CD14-positive monocyte (primary cell): ENCODE data around the gene TMEM158. TPM values are rescaled to one million over a fixed set of nuclear protein-coding genes. Genes with fewer than 3 reads are reported as not detected.

Experiments used
- DNase-seq, 3 donors: peaks; one replicate each; pipeline ENCODE4 v3.0.0-alpha.2; 2011 to 2022
- H2AFZ ChIP-seq: 2 replicates; pipeline ENCODE4 v1.6.0; 2012; ENCODE audit warnings: mild to moderate bottlenecking, low read depth, low read length, inconsistent platforms; ENCODE audit not compliant: insufficient read depth, poor library complexity, severe bottlenecking
- H3K27ac ChIP-seq, 2 donors: 1 replicate in 1 of 2; 2 replicates in 1 of 2; pipeline ENCODE4 v1.5.1; 2012 to 2013; ENCODE audit warnings: low read length in 2 of 2, control low read depth in 1 of 2, inconsistent platforms in 1 of 2, low read depth in 1 of 2, mild to moderate bottlenecking in 1 of 2
- H3K27me3 ChIP-seq, 2 donors: one replicate each; pipeline versions ENCODE4 v1.6.0 to v1.6.1; 2011 to 2013; ENCODE audit warnings: low read length in 2 of 2; ENCODE audit not compliant: control insufficient read depth in 2 of 2, insufficient read depth in 2 of 2
- H3K36me3 ChIP-seq, 2 donors: replicated peaks in 1 of 2; 1 replicate in 1 of 2; 2 replicates in 1 of 2; pipeline versions ENCODE4 v1.5.1 to v1.6.1; 2012 to 2013; ENCODE audit warnings: low read length in 2 of 2, control low read depth in 1 of 2, inconsistent platforms in 1 of 2, mild to moderate bottlenecking in 1 of 2; ENCODE audit not compliant: insufficient read depth in 2 of 2, control insufficient read depth in 1 of 2
- H3K4me1 ChIP-seq, 2 donors: 1 replicate in 1 of 2; 2 replicates in 1 of 2; pipeline versions ENCODE4 v1.5.1 to v1.6.1; 2012 to 2013; ENCODE audit warnings: low read length in 2 of 2, control low read depth in 1 of 2, inconsistent platforms in 1 of 2, mild to moderate bottlenecking in 1 of 2, moderate library complexity in 1 of 2; ENCODE audit not compliant: insufficient read depth in 2 of 2, control insufficient read depth in 1 of 2
- H3K4me2 ChIP-seq: replicated peaks from 2 replicates; pipeline ENCODE3; 2012; ENCODE audit warnings: low read length, moderate library complexity, mild to moderate bottlenecking; ENCODE audit not compliant: poor library complexity, severe bottlenecking; ENCODE audit errors: extremely low read depth
- H3K4me3 ChIP-seq, 3 experiments: fragments of 200-600 bp in 1 of 3; sonication (generic) in 1 of 3; replicated peaks in 1 of 3; 1 replicate in 2 of 3; 2 replicates in 1 of 3; pipeline ENCODE4 v1.5.1; 2011 to 2013; ENCODE audit warnings: low read length in 3 of 3, mild to moderate bottlenecking in 3 of 3, control low read depth in 2 of 3, low read depth in 2 of 3, inconsistent platforms in 1 of 3, moderate library complexity in 1 of 3
- H3K79me2 ChIP-seq: 2 replicates; pipeline ENCODE4 v1.6.0; 2012; ENCODE audit warnings: mild to moderate bottlenecking, control low read depth, inconsistent platforms, low read length, moderate library complexity; ENCODE audit not compliant: insufficient read depth
- H3K9ac ChIP-seq: 2 replicates; pipeline ENCODE4 v1.6.0; 2017; ENCODE audit warnings: low read length, mild to moderate bottlenecking; ENCODE audit not compliant: insufficient read depth, poor library complexity, severe bottlenecking
- H3K9me3 ChIP-seq, 2 donors: replicated peaks in 1 of 2; 1 replicate in 1 of 2; 2 replicates in 1 of 2; pipeline versions ENCODE4 v1.5.1 to v1.6.1; 2012 to 2013; ENCODE audit warnings: low read length in 2 of 2, control low read depth in 1 of 2; ENCODE audit not compliant: control insufficient read depth in 1 of 2, insufficient read depth in 1 of 2
- H4K20me1 ChIP-seq: 2 replicates; pipeline ENCODE4 v1.6.0; 2012; ENCODE audit warnings: mild to moderate bottlenecking, low read length, control low read depth, moderate library complexity; ENCODE audit not compliant: insufficient read depth
- H3K27ac Mint-ChIP-seq, 7 donors: one replicate each; pipeline ENCODE4 v1.8.0; 2020; ENCODE audit warnings: mild to moderate bottlenecking in 7 of 7, mixed read lengths in 7 of 7, moderate library complexity in 6 of 7, inconsistent platforms in 2 of 7
- H3K27me3 Mint-ChIP-seq, 3 donors: one replicate each; pipeline ENCODE4 v1.8.0; 2021 to 2022; ENCODE audit warnings: low read depth in 3 of 3, mild to moderate bottlenecking in 3 of 3, mixed read lengths in 3 of 3, moderate library complexity in 3 of 3, inconsistent platforms in 1 of 3
- H3K36me3 Mint-ChIP-seq, 2 donors: one replicate each; pipeline ENCODE4 v1.8.0; 2020; ENCODE audit warnings: mixed read lengths in 2 of 2, inconsistent platforms in 1 of 2, mild to moderate bottlenecking in 1 of 2
- H3K4me1 Mint-ChIP-seq: one replicate; pipeline ENCODE4 v1.8.0; 2020; ENCODE audit warnings: mild to moderate bottlenecking, mixed read lengths
- H3K4me3 Mint-ChIP-seq, 2 donors: one replicate each; pipeline ENCODE4 v1.8.0; 2020; ENCODE audit warnings: mild to moderate bottlenecking in 2 of 2, mixed read lengths in 2 of 2, moderate library complexity in 1 of 2
- H3K9me3 Mint-ChIP-seq, 7 donors: one replicate each; pipeline ENCODE4 v1.8.0; 2020 to 2022; ENCODE audit warnings: mixed read lengths in 7 of 7, mild to moderate bottlenecking in 6 of 7, moderate library complexity in 6 of 7, inconsistent platforms in 2 of 7
- CTCF ChIP-seq: fragments of 200-600 bp; IDR thresholded peaks from one replicate; pipeline ENCODE4 v1.8.0; 2022; ENCODE audit warnings: antibody characterized with exemption, mild to moderate bottlenecking
- WGBS: methylation state at CpG from one replicate; pipeline ENCODE4 v1.1.5; 2013; ENCODE audit warnings: missing lambda C conversion rate; ENCODE audit not compliant: insufficient coverage; 5-methylcytosine and 5-hydroxymethylcytosine counted together
- intact Hi-C, 2 donors: fragments of 100-400 bp; cut with micrococcal nuclease; formaldehyde crosslinking; loops; one replicate each; pipeline versions ENCODE4 v1.15.0 to v1.15.1; 2023
- polyA plus RNA-seq, 3 donors: library from polyadenylated mRNA; depleted of rRNA in 1 of 3; unstranded in 2 of 3; stranded (reverse) in 1 of 3; fragments of 300-500 nt in 2 of 3; fragments of >200 nt in 1 of 3; fragmentation: Illumina TruSeq in 2 of 3; gene quantifications; 1 replicate in 2 of 3; 2 replicates in 1 of 3; pipeline ENCODE4 v1.2.3, GENCODE V29; 2012 to 2021

The TMEM158 gene
- polyA plus RNA-seq, 3 donors: 0.19 to 0.88 TPM; not detected in 1

- Histone ChIP-seq H3K4me1 (no peaks in the 10 kb centered on the region), H3K4me3 (no peak overlapping the region), H3K27me3 (no peaks in the 10 kb centered on the region), H3K9me3 (no peaks in the 10 kb centered on the region), H3K4me2 (no peak overlapping the region), H4K20me1 (no peaks in the 10 kb centered on the region), H2AFZ (no peak overlapping the region), H3K79me2 (no peaks in the 10 kb centered on the region), H3K9ac (no peak overlapping the region), H3K27ac (no peak overlapping the region), H3K36me3 (no peaks in the 10 kb centered on the region)
- peaks cover 4 to 5% (median 4%) of the 10 kb centered on the region in 3 donors for H3K27me3 Mint-ChIP-seq
- H3K9me3 Mint-ChIP-seq: no peaks in the 10 kb centered on the region
- intact Hi-C loops: no loop called here
- H3K36me3 Mint-ChIP-seq: no peaks in the 10 kb centered on the region
- TF ChIP-seq CTCF: no peak
- no peak overlapping the region for H3K4me3 Mint-ChIP-seq
- no peak overlapping the region for H3K27ac Mint-ChIP-seq
- H3K4me1 Mint-ChIP-seq: peaks cover 4% of the 10 kb centered on the region
- 89% methylated on average over 4 of the region's 6 CpGs for WGBS
- no peak for DNase-seq
These were observed 18.3 kb upstream of the TMEM158 start for GRCh38 chr3:45244356-45244755.

GRCh38 chr3:45241206-45241605 is 15.1 kb upstream of the TMEM158 start:
- Mint-ChIP-seq H3K27me3 (peaks cover 6 to 7% (median 6%) of the 10 kb centered on the region in 3 donors), H3K9me3 (peaks cover 0 to 8% (median 3%) of the 10 kb centered on the region in 7 donors), H3K4me3 (no peak overlapping the region), H3K27ac (no peak overlapping the region), H3K36me3 (no peaks in the 10 kb centered on the region), H3K4me1 (no peaks in the 10 kb centered on the region)
- no peak overlapping the region for H3K27ac ChIP-seq
- no peaks in the 10 kb centered on the region for H3K36me3 ChIP-seq
- H3K9me3 ChIP-seq: peaks cover 3 to 5% of the 10 kb centered on the region in 2 donors
- no peak overlapping the region for H3K9ac ChIP-seq
- no peaks in the 10 kb centered on the region for H3K79me2 ChIP-seq
- H3K4me2 ChIP-seq: no peak overlapping the region
- DNase-seq: no peak
- no peaks in the 10 kb centered on the region for H4K20me1 ChIP-seq
- no peak overlapping the region for H3K4me3 ChIP-seq
- no peaks in the 10 kb centered on the region for H3K4me1 ChIP-seq
- no peaks in the 10 kb centered on the region for H3K27me3 ChIP-seq
- no peak for TF ChIP-seq CTCF
- intact Hi-C loops: no loop called here
- no peak overlapping the region for H2AFZ ChIP-seq
- 100% methylated on average over 1 of the region's 3 CpGs for WGBS
